ENCODE measurements around the gene IFNL3.
"Not testable (repeated sequence)": the region's sequence is repeated elsewhere in the genome, so short reads cannot be mapped to it uniquely, and the experiment has no call there.

GRCh38 chr19:39268531-39269223 lies 23.9 kb upstream of the IFNL3 start:
- TF ChIP-seq CTCF, POLR2A (IDR thresholded peaks at IDR 0.05): not testable (repeated sequence)
